Activated CD4-positive, alpha-beta T cell treated with anti-CD3 and anti-CD28 coated beads for 36 hours (primary cell): Measurements from ENCODE around the gene PLD4. TPM values are rescaled to one million over a fixed set of nuclear protein-coding genes. Genes with fewer than 3 reads are reported as not detected.

Experiments
- total RNA-seq, 2 experiments: library from RNA; stranded (reverse); gene quantifications; one replicate each; pipeline ENCODE4 v1.2.3, GENCODE V29; 2021

The PLD4 gene
- total RNA-seq, 2 experiments from 2014 or later, result not detected

Other genes starting within 250 kb of the PLD4 start
- 10 to 100 TPM; 60.8 to 66.0 TPM for gene INF2, start 235.3 kb upstream of the PLD4 start, total RNA-seq
- 1 to 10 TPM; 2.2 to 3.2 TPM for gene ADSS1, start 200.7 kb upstream of the PLD4 start, total RNA-seq
- gene SIVA1, start 171.7 kb upstream of the PLD4 start, total RNA-seq, result 10 to 100 TPM; 47.1 to 97.1 TPM
- 100 to 1,000 TPM; 110 to 126 TPM for gene AKT1, start 129.1 kb upstream of the PLD4 start, total RNA-seq
- 1 to 10 TPM; 1.5 to 2.0 TPM for gene ZBTB42, start 123.8 kb upstream of the PLD4 start, total RNA-seq
- 1 to 10 TPM; 3.9 to 4.0 TPM for gene CEP170B, start 59.6 kb upstream of the PLD4 start, total RNA-seq
- gene AHNAK2, start 53.5 kb downstream of the PLD4 start, total RNA-seq, result under 1 TPM; 0.07 to 0.11 TPM
- 1 to 10 TPM; 1.1 to 1.9 TPM for gene CLBA1, start 60.9 kb downstream of the PLD4 start, total RNA-seq
- gene CDCA4, start 96.2 kb downstream of the PLD4 start, total RNA-seq, result 10 to 100 TPM; 52.0 to 62.7 TPM
- gene GPR132, start 140.6 kb downstream of the PLD4 start, total RNA-seq, result 10 to 100 TPM; 27.7 to 35.4 TPM
- gene JAG2, start 243.9 kb downstream of the PLD4 start, total RNA-seq, result 1 to 10 TPM; 3.2 to 3.6 TPM